CMK (cell line): Measurements from ENCODE around the gene DNAJB9.

ENCODE experiments used
- DNase-seq: peaks from one replicate; pipeline ENCODE4 v3.0.0-alpha.2; 2010; ENCODE audit warnings: low read depth

Gene DNAJB9

DNA sequence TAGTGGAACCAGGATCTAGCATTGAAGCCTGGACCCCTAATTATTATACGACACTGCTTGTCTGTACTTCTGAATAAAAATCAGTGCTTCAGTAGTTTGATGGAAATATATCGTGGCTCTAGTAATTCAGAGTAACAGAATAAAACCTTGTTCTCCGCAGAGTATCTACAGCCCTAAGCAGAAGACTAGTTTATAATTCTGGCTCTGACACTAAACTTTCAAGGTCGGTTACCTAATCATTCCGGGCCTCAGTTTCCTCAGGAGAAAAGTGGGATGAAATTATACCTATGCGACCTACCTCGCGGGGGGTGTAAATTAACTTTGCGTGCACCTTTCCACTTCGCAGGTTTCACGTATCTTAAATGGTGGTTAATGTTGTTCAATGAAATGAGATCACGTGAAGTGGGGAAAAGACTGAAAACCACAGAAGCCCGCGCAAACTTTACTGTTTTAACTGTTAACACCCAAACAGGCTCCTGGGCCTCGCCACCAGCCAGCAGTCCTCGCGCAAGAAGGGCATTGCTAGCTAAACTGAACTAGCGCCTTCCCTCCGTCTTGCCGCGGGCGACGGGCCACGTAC lies 783 bp upstream of the DNAJB9 start:
- no peak for DNase-seq

DNA sequence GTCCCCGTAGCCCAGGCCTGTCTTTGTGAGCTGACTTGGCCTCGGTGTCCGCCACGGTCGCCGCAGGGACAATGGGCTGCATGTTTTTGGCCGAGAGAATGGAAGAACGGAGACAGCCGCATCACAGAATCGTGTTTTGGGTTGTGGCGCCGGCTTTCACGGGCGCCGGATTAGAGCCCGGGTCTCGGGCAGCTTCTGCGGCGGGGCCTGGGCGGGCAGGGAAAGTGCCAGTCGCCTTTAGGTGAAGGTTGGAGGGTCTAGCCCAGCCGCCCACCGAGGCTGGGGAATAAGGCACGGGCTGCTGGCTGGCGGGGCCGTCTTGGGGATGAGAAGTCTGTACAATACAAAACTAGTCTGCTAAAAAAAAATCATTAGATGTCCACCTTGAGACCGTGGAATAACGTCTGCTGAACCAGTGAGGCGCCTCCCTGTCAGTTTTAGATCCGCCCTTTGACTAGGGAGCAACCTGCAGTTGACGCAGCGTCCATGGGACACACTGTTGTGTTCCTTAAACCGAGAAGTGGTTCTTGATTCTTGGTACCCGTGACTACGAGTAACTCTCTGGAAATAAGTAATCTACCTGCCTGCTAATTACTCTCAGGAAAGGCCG lies 577 bp downstream of the DNAJB9 start:
- DNase-seq = no peak

DNA sequence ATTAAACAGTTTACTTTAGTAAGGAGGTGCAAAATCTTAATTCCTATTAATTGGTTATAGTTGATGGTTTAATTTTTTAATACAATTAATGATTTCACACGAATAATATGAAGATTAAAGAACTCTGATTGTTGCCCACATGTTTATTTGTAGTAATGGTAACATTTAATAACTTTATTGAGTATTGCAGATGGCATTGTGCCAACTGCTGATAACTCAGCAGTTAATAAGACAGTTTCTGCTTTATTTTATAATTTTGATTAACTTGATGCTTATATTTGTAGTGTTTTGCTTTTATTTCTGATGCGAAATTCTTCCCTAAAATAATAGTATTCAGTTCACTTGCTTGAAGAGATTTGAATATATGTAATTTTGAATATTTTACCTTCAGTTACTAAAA lies 2.8 kb downstream of the DNAJB9 start:
- DNase-seq = no peak

DNA sequence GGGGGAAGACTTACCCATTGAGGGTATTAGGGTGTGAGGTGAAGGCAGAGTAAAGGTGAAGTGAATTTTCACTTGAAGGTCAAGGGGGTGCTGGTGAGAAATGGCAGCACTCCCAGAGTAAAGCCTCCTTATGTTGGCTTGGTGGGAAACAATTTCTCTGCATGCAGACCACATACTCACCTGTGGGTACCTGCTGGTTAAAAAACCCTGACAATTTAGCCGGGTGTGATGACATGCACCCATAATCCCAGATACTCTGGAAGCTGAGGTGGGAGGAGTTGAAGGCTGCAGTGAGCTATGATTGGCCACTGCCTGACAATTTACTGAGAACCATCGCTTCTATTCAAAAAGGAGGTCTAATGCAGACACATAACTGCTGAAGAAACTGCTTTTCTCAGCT lies 5.5 kb downstream of the DNAJB9 start:
- no peak for DNase-seq

DNA sequence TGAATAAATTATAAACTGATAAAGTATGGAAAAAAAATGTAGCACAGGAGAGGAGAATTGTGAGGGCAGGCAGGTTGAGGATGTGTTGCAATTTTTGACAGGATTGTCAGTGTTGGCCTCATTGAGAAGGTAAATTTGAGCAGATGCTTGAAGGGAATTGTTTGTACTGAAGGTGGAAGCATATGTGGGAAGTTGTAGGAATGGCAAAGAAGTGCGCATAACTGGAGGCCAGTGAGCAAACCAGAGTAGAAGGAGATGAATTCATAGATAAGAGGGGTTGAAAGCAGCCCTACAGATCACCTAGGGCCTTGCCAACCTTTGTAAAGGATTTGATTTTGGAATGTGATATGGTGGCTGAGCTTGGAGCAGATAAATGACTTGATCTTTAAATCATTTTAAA lies 6.4 kb downstream of the DNAJB9 start:
- DNase-seq = no peak

DNA sequence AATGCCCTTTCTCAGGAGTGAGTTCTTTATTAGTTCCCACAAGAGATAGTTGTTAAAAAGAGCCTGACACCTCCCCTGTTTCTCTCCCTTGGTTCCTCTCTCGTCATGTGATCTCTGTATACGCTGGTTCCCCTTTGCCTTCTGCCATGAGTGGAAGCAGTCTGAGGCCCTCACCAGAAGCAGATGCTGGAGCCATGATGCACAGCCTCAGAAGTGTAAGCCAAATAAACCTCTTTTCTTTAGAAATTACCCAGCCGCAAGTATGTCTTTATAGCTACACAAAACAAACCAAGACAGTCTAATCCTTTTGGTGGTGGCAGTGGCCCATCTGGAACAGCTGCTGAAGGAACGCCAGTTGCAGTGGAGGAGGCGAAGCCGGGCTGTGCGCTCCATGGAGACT lies 9.3 kb downstream of the DNAJB9 start:
- no peak for DNase-seq

DNA sequence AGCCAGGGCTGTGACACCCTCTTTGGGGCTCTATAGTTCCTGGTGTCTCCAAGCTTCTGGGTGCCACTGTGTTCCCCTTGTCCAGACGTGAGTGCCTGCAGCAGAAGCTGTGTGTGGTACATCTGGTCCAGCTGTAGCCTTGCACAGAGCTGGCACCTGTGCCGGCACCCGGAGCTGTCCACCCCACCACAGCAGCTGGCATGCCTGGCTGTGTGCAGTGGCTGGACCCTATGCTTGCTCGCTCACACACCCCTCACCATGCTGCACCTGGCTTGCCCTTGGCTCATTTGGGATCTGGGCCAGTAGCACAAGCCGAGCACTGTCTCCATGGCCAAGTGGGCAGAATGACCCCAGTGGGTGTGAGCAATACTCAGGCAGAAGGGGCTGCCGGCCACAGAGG lies 10.6 kb downstream of the DNAJB9 start:
- no peak for DNase-seq

DNA sequence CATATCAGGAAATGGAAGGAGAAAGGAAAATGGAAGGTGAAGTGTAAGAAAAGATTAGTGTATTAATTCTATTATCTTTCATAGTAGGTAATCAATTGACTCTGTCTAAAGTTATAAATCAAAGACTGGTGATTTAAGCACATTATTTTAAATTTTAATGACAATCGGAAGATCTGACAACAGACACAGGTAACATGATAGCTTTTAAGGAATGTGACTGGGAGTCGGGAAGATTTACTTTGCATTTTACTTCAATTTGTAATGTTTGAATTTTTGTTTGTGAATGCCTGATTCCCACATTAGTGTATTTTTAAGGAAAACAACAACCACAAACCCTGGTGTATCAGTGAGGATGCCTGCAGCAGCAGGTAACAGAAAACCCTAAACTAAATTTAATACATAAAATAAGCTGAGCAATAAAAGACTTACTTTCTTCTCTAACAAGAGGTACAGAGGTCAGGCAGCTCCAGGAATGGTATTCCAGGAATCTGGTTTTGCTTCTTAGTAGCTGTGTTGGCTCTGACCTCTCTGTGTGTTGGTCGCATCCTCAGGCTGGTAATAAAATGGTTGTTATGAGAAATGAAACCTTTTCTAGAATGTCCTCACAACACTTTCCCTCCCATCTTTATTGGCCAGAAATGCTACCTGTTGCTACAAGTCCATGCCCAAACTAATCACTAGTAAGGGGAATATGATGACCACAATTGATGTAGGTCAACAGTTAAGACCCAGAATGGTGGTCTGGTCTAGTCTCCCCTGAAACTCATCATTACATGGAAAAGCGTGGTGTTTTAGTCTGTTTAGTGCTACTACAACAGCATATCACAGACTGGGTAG lies 12.2 kb downstream of the DNAJB9 start:
- DNase-seq = no peak

DNA sequence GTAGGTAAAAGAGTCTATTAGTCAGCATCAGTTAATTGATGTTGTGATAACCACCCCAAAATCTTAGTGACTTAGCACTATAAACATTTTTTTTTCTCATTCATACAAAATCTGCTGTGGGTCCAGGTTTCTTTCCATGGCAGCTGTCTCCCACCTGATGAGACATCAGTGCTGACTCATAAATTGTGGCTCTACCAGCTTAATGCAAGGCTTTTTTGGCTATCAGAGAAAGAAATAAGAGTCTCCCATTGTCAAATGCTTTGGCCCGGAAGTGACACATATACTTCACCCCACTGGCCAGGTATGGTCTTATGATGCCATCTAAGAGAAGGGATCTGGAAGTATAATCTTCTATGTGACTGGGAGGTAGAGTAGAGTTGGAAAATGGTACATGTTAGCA lies 14.5 kb downstream of the DNAJB9 start:
- DNase-seq = no peak

DNA sequence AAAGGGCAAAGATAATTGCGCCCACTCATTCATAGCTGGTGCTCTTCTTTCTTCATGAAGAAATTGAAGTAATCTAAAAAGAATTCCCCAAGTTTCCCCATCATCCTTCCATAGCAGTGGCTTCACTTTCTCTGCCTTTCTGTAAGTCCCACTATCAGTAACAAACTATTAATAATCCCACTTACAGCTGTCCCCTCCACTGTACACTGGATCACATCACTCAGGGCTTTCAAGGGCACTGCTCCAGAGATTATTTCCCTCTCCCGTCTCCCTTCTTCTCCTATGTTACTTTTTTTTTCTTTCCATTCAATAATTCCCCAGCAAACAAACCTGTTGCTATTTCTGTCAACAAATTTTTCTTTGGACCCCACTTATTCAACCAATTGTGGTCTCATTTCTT lies 16.2 kb downstream of the DNAJB9 start:
- no peak for DNase-seq

DNA sequence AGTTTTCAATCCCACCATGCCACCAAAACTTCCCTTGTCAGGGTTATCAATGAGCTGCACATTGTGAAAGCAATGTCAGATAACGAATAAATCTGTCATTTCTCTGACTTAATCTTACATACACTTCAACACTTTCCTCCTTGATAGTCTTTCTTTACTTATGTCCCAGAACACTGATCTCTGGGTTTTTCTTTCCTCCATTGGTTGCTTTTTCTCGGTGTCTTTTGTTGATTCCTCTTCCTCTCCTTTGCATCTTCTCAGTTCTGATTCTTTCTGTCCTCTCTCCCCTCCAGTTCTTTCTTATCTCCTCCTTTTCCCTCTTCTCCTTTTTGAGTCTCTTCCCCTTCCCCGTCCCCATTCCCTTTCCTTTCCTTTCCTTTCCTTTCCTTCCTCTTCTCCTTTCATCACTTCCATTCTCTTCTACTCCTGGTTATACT lies 16.6 kb downstream of the DNAJB9 start:
- no peak for DNase-seq

DNA sequence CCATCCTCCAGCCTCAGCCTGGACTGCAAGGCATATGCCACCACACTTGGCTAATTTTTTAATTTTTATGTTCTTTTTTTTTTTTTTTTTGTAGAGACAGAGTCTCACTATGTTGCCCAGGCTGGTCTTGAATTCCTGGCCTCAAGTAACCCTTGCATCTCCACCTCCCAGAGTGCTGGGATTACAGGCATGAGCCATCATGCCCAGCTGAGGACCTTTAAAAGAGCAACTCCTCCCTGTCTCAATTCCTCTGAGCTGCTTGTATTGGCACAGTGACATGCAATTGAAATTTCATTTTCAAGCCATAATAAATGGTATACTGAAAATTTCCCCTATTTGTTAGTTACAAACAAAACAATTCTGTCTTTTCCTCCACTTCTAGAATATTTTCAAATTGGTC lies 19.5 kb downstream of the DNAJB9 start:
- DNase-seq = no peak

DNA sequence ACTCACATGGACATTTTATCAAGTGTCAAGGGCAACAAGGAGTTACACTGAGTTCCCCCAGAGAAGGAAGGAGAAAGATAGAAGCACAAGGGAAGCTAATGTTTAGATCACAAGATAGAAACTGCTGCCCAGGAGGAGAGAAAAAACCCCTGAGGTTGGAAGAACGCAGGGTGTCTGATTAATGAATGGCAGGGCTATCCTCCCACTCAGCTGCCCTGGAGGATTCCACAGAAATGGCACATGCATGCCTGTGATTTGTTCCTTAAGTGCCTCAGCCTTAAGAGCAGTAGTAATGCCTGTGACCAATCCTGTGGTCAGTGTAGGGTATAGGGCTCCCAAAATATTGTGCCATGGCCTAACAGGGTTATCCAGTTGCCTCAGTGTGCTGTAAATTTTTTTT lies 20.2 kb downstream of the DNAJB9 start:
- DNase-seq = no peak

DNA sequence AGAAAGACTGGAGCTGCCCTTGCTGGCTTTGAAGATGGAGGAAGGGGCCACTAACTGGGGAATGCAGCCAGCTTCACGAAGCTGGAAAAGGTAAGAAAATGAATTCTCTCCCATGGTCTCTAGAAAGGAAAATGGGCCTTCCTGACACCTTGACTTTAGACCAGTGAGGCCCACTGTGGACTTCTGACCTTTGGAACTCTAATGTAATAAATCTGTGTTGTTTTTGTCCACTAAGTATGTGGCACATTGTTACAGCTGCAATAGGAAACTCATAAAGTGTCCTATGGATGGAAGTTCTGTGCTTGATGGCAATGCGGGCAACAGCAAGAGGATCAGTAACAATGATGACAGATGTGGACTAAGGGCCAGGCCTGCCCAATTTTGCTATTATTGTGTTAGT lies 20.9 kb downstream of the DNAJB9 start:
- DNase-seq = no peak

DNA sequence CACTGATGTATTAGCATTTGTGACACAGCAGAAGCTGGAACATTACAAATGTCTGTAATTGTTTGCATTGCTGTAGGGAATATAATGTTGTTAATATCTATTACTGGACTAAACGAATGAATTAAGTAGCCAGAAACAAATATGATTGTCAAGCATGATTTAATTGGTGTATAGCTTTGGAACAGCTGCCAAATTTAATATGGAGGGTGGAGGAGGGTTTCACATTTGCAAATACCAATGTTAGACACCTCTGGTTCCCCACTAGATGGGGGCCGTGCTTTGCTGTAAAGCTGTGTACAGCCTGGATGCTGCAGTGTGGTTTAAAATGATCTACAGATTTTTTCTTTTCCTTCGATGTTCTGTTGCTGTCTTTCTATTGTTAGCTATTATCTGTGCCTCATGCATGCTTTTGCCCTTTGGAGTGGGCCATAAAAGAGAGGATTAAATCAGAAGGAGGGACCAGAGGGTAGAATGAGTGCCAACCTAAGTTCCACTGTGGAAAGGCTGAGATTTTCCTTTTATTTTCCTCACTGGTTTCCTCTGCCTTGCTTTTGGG lies 23.1 kb downstream of the DNAJB9 start:
- DNase-seq = no peak

DNA sequence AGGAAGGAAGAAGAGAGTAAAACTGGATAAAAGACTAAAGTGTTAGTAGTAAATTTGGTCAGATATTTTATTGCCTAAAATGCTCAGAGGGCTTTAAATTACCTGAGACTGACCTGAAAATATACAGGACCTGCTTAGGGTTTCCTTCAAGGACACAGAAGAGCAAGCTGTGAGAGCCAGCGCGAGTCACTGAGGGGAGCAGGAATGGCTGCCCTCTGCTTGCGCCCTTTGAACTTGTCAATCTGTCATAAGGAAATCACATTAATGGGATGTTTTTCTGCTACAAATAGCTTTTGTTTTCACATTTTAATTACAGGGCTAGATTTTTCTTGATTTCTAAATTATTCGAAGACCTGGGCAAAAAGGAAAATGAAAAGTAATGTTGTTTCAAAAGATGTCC lies 26.9 kb downstream of the DNAJB9 start:
- no peak for DNase-seq

DNA sequence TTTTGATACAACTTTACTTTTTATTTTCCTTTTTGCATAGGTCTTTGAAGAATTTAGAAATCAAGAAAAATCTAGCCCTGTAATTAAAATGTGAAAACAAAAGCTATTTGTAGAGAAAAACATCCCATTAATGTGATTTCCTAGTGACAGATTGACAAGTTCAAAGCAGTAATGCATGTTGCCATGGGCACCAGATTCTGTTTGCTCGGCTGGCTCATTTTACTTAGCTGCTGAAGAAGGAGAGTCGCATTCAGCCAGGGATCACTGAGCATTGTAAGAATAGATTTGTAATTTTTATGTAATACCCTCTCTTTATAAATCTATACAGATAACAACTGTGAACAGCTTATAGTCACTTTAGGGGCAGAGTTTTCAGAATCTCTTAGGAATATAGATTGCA lies 28.5 kb downstream of the DNAJB9 start:
- DNase-seq = no peak

DNA sequence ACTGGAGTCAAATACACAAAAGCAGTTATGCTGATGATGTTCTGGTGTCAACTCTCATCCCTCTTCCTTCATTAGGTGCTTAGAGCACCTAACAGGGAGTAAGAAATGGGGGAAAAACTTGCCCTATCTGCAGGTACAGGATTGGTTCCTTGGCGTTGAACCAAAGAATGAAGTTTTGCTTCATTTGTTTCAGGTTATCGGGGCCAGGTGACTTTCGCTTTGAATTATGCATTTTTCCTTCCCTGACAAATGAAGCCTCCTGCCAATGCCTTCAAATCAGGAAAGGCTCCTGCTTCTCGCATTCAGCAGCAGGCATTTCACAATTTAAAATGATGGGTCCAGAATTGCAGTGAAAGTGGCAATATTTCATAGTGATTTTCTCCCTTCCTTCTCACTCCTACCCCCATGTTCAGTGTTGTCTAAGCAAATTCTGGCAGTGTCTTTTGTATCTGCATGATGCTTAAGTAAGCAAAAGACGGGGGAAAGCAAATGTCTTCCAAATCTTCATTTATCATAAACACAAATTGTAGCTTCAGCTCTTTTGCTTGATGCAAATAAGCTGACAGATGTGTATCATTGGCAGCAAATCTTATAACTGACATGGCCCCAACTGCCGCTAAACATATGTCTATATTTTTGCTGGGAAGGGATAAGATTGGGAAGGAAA lies 29.4 kb downstream of the DNAJB9 start:
- DNase-seq = no peak

DNA sequence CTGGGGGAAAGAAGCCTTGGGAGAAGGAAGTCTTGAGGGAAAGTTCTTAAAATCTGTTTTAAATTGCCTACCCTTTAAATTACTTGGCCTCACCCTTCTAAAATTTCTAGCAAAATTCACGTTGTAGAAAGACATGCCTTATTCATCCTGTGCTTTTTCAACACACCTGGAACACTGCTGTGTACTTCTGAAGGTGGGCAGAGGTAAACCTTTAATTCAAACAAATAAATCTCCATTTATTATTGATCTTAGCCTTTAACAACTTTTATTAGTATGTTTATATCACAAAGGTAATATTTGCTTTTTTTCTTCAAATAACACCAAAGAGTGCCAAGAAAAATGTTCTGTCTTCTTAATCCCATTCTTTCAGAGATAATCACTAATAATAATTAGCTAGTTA lies 30.7 kb downstream of the DNAJB9 start:
- DNase-seq = no peak

DNA sequence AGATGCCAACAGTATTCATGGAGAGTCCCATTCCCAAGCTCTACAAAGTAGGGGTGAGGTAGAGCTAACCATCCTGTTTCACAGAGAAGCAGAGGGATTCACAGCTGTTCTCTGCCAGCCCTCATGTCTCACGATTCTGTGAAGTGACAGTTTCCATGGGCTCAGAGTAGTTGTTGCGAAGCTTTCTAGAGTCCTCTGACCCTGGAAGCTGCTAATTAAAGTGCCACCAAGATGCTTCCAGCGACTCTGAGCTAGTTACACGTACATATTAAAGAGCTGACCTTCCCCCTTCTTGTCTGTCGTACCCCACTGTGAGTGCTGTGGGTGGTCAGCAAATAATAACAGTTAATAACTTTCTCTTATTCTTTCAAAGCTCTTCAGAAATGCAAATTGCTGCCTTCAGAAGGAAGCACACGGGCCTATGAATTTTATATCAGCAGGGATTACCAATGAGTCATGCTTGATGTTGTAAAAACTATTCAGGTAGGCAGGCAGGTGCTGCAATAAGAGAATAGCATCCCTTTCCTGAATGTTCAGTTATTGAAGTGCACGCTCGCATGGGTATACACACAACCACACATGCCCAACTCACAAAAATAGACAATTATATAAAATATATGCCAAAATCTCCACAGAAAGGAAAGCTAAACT lies 34.1 kb downstream of the DNAJB9 start:
- DNase-seq = no peak

DNA sequence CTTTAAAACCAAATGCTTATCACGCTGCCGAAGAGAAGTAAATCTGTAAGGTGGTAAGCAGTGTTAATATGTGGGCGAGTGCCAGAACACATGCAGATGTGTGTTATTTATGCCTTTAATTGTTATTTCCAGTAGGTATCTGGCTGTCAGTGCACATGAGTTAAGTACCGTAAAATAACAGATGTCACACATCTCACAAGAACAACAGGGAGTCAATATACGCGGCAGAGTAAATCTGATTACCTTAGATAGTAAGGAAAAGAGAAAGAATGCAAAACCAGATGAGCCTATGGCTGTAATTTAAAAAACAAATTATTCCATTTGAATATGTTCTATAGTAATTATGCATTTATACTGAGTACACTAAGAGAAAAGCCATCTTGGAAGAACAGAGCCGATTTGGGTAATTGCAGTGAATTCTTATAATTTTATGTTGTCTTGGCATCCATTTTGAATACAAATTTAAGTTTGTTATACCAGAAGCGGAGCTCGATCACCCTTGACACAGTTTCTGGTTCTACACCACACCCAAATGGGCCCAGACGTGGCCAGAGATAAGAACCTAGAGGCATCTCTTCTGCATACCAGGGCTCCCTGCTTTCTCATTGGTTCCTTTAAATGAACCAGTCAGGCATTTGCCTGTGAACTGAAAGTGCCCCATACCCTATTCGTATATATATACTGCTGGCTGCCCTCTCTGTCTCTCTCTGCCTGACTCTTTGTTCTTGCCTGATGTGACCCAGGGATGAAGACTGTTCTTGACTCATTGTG lies 34.8 kb downstream of the DNAJB9 start:
- no peak for DNase-seq
